ENCODE results near the gene TSR1. TPM values are rescaled to one million over a fixed set of nuclear protein-coding genes. Genes with fewer than 3 reads are reported as not detected.

The TSR1 gene
- polyA plus RNA-seq (2012; ENCODE audit: insufficient read length, low read depth), result 123 TPM

- TF ChIP-seq TAF1 (IDR thresholded peaks at IDR 0.05; ENCODE audit: borderline replicate concordance, insufficient read depth, low read length), result peak; percentile 97
- peak; percentile 86 for TF ChIP-seq FOXP2 (optimal IDR thresholded peaks at IDR 0.05; ENCODE audit: borderline replicate concordance, extremely low read depth, extremely low read length, insufficient read depth)
- TF ChIP-seq POLR2AphosphoS5 (IDR thresholded peaks at IDR 0.05; ENCODE audit: low read depth, low read length), result peak; percentile 96
- peak; percentile 93; the same call in 1 of the 2 replicates for TF ChIP-seq SIN3A (IDR thresholded peaks at IDR 0.05; ENCODE audit: borderline replicate concordance, insufficient read depth, low read length)
- TF ChIP-seq REST (IDR thresholded peaks at IDR 0.05; ENCODE audit: insufficient read depth in 1 of 2, low read depth in 2 of 2, low read length in 2 of 2), result peak; percentile 58 to 65
Measured at GRCh38 chr17:2336215-2336851, at the start of gene TSR1. Gene TSR1 (minus strand): TSS chr17:2336457. CDS start chr17:2336427, 30 bp downstream.

DNA sequence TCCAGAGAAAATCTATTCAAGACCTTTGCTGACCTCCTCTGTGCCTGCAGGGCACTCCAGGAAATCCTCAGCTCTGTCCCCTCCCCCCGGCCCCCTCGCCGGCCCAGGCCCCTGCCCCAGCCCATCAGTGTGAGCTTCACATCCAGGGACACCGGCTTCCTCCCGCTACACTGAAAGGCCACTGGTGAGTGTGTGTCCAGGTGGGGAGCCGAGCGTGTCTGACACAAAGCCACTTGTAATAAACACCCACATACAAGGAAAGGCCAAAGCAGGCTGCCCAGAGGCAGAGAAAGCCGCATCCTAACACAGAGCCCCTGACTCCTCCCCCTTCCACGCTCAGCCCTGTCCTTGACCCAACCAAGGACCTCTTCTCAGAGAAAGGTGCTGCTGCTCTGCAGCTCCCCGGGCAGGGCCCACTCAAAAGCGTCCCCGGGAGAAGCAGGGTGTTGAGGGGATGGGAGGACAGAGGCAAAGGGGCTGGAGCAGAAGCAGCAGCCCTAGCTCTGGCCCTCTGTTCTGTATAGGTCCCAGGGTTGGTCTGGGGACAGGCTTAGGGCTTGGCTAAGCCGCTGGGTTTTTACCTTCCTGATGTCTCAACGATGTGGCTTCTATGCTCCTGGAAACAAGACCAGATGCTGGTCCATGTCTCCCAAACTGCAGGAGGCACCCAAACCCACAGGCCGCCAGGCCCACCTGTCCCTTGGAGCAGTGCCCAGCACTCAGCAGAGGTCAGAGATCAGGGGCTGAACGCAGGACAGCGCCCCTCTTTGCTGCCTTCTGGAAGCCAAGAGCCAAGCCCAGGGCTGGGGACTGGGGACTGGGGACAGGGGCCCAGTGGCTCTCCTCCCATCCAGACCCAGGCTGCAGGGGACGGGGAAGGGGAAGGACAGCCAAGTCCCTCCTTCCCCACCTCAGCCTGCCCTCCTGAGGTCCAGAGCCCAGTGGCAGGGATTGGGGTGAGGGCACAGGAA, 49.3 kb upstream of the TSR1 start:
- TF ChIP-seq FOXP2 (optimal IDR thresholded peaks at IDR 0.05; ENCODE audit: borderline replicate concordance, extremely low read depth, extremely low read length, insufficient read depth), result no peak
- no peak for TF ChIP-seq POLR2AphosphoS5 (IDR thresholded peaks at IDR 0.05; ENCODE audit: low read depth, low read length)
- TF ChIP-seq REST (IDR thresholded peaks at IDR 0.05; ENCODE audit: insufficient read depth in 1 of 2, low read depth in 2 of 2, low read length in 2 of 2), result no peak
- TF ChIP-seq SIN3A (IDR thresholded peaks at IDR 0.05; ENCODE audit: borderline replicate concordance, insufficient read depth, low read length), result no peak
- no peak for TF ChIP-seq TAF1 (IDR thresholded peaks at IDR 0.05; ENCODE audit: borderline replicate concordance, insufficient read depth, low read length)

- no peak for TF ChIP-seq POLR2AphosphoS5 (IDR thresholded peaks at IDR 0.05; ENCODE audit: low read depth, low read length)
- no peak for TF ChIP-seq FOXP2 (optimal IDR thresholded peaks at IDR 0.05; ENCODE audit: borderline replicate concordance, extremely low read depth, extremely low read length, insufficient read depth)
- TF ChIP-seq SIN3A (IDR thresholded peaks at IDR 0.05; ENCODE audit: borderline replicate concordance, insufficient read depth, low read length), result no peak
- no peak for TF ChIP-seq TAF1 (IDR thresholded peaks at IDR 0.05; ENCODE audit: borderline replicate concordance, insufficient read depth, low read length)
- no peak for TF ChIP-seq REST (IDR thresholded peaks at IDR 0.05; ENCODE audit: insufficient read depth in 1 of 2, low read depth in 2 of 2, low read length in 2 of 2)
Measured at GRCh38 chr17:2384439-2385127, 48.3 kb upstream of the TSR1 start.

GRCh38 chr17:2383628-2384167, 47.4 kb upstream of the TSR1 start:
- TF ChIP-seq FOXP2 (optimal IDR thresholded peaks at IDR 0.05; ENCODE audit: borderline replicate concordance, extremely low read depth, extremely low read length, insufficient read depth) (no peak), POLR2AphosphoS5 (IDR thresholded peaks at IDR 0.05; ENCODE audit: low read depth, low read length) (no peak), TAF1 (IDR thresholded peaks at IDR 0.05; ENCODE audit: borderline replicate concordance, insufficient read depth, low read length) (no peak), REST (IDR thresholded peaks at IDR 0.05; ENCODE audit: insufficient read depth in 1 of 2, low read depth in 2 of 2, low read length in 2 of 2) (no peak), SIN3A (IDR thresholded peaks at IDR 0.05; ENCODE audit: borderline replicate concordance, insufficient read depth, low read length) (no peak)
